OCI-LY7 (cell line): ENCODE data around the gene TXNRD1.
"Not testable (repeated sequence)": the region's sequence is repeated elsewhere in the genome, so short reads cannot be mapped to it uniquely, and the experiment has no call there.

Experiments used
- EZH2phosphoT487 ChIP-seq: fragments of 200-600 bp; sonication (generic); IDR thresholded peaks from 2 replicates; pipeline ENCODE4 v1.6.1; 2018; ENCODE audit warnings: low read depth, borderline replicate concordance, mild to moderate bottlenecking, mixed run types, antibody characterized with exemption, low read length, moderate library complexity, mixed read lengths
- TF ChIP-seq, protein P1 (sequence below): fragments of 200-600 bp; sonication (generic); conservative IDR thresholded peaks from 2 replicates; pipeline ENCODE4 v1.5.1; 2014; ENCODE audit warnings: mild to moderate bottlenecking, antibody characterized with exemption, low read length, moderate library complexity, mixed read lengths

DNA sequence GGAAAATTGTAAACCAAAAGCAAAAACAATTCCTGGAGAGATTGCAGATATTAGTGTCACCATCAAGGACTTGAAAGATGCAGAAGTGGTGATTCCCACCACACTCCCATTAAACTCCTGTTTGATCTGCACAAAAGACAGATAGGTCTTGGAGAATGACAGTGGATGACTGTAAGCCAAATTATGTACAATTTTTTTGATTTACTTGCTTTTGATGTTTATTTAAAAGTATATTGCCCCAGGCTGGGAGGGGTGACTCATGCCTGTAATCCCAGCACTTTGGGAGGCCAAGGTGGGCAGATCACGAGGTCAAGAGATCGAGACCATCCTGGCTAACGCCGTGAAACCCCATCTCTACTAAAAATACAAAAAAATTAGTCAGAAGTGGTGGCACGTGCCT is 41.8 kb upstream of the TXNRD1 start:
- TF ChIP-seq, protein P1, sequence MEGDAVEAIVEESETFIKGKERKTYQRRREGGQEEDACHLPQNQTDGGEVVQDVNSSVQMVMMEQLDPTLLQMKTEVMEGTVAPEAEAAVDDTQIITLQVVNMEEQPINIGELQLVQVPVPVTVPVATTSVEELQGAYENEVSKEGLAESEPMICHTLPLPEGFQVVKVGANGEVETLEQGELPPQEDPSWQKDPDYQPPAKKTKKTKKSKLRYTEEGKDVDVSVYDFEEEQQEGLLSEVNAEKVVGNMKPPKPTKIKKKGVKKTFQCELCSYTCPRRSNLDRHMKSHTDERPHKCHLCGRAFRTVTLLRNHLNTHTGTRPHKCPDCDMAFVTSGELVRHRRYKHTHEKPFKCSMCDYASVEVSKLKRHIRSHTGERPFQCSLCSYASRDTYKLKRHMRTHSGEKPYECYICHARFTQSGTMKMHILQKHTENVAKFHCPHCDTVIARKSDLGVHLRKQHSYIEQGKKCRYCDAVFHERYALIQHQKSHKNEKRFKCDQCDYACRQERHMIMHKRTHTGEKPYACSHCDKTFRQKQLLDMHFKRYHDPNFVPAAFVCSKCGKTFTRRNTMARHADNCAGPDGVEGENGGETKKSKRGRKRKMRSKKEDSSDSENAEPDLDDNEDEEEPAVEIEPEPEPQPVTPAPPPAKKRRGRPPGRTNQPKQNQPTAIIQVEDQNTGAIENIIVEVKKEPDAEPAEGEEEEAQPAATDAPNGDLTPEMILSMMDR: not testable (repeated sequence)
- TF ChIP-seq EZH2phosphoT487: not testable (repeated sequence)
